Astrocyte (in vitro differentiated cells and primary cell): Measurements from ENCODE around the gene SAPCD2.

Source experiments
- EZH2 ChIP-seq: IDR thresholded peaks from 2 replicates; pipeline ENCODE4 v1.6.1; 2012; ENCODE audit warnings: mild to moderate bottlenecking, low read length, inconsistent platforms; ENCODE audit not compliant: insufficient read depth
- TF ChIP-seq, protein P1 (sequence below): IDR thresholded peaks from 2 replicates; pipeline ENCODE4 v1.5.1; 2011; ENCODE audit warnings: low read depth, mild to moderate bottlenecking, inconsistent platforms, low read length, moderate library complexity; ENCODE audit not compliant: insufficient read depth

DNA sequence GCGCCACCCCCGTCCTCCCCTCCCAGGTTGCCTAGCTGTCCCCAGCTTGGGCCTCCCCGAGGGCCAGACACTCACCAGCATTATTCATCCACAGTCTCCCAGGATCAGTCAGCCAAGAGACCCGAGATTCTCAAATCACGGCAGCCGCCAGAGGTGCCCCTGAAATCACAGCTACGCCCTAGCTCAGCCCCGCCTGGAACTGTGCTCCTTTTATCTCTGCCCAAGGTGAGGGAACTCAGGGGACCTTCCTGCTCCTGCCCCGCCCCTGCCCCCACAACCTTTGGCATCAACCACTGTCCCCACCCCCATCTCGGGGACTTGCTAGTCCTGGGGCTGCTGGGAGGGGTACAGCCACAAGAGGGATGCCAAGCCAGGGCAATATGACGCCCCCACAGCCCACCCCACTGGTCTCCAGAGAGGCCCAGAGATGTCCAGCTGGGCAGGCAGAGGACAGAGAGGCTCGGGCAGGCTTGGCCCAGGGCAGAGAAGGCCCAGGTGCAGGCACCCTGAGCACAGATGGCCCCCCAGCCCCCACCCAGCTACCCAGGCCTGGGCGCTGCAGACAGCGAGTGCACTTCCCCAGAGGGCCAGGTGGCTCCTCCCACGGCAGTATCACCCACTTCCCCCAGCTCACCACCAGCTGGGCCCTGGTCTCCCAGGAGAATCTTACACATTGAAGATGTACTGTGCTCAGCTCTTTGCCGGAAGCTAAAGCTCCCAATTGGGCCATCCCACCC lies 38.3 kb downstream of the SAPCD2 start, which contains the start of gene FUT7:
- TF ChIP-seq, protein P1, sequence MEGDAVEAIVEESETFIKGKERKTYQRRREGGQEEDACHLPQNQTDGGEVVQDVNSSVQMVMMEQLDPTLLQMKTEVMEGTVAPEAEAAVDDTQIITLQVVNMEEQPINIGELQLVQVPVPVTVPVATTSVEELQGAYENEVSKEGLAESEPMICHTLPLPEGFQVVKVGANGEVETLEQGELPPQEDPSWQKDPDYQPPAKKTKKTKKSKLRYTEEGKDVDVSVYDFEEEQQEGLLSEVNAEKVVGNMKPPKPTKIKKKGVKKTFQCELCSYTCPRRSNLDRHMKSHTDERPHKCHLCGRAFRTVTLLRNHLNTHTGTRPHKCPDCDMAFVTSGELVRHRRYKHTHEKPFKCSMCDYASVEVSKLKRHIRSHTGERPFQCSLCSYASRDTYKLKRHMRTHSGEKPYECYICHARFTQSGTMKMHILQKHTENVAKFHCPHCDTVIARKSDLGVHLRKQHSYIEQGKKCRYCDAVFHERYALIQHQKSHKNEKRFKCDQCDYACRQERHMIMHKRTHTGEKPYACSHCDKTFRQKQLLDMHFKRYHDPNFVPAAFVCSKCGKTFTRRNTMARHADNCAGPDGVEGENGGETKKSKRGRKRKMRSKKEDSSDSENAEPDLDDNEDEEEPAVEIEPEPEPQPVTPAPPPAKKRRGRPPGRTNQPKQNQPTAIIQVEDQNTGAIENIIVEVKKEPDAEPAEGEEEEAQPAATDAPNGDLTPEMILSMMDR, result no peak
- TF ChIP-seq EZH2, result no peak
